ENCODE data around the gene PCDHA11.
"Not testable (repeated sequence)": the region's sequence is repeated elsewhere in the genome, so short reads cannot be mapped to it uniquely, and the experiment has no call there.

PCDHA11 gene

DNA sequence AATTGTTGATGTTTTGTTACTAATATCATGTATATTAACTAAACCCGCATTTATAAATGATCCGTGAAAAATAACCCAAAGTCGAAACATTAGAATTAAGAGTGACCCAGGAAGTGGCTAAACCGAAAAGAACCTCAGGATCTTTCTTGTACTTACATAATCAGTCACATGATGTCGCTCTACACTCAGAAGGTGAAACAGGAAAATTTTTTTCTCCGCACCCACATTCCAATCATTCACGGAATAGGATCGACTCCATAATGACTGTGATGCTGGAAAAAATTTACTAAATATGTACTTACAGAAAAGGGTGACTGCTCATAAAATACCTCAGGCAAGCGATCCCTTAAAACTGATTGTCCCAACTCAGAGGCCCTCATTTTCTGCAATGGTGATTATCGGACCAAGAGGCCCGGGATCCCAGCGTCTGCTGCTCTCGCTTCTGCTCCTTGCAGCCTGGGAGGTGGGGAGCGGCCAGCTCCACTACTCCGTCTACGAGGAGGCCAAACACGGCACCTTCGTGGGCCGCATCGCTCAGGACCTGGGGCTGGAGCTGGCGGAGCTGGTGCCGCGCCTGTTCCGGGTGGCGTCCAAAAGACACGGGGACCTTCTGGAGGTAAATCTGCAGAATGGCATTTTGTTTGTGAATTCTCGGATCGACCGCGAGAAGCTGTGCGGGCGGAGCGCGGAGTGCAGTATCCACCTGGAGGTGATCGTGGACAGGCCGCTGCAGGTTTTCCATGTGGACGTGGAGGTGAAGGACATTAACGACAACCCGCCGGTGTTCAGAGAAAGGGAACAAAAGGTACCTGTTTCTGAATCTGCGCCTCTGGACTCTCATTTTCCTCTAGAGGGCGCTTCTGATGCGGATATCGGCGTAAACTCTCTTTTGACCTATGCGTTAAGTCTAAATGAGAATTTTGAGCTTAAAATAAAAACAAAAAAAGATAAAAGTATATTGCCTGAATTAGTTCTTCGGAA is 6.6 kb downstream of the PCDHA11 start, which contains the start of gene PCDHA12:
Gene PCDHA12 (plus strand): TSS at position 224 of the 981 bp plus-strand sequence. CDS start 165 bp downstream, at position 389.
- in situ Hi-C loops (cut with HindIII; ENCODE audit: low pct_ligation_motif_present, low sequenced_read_pairs) = no loop called here
- TF ChIP-seq, protein P1, sequence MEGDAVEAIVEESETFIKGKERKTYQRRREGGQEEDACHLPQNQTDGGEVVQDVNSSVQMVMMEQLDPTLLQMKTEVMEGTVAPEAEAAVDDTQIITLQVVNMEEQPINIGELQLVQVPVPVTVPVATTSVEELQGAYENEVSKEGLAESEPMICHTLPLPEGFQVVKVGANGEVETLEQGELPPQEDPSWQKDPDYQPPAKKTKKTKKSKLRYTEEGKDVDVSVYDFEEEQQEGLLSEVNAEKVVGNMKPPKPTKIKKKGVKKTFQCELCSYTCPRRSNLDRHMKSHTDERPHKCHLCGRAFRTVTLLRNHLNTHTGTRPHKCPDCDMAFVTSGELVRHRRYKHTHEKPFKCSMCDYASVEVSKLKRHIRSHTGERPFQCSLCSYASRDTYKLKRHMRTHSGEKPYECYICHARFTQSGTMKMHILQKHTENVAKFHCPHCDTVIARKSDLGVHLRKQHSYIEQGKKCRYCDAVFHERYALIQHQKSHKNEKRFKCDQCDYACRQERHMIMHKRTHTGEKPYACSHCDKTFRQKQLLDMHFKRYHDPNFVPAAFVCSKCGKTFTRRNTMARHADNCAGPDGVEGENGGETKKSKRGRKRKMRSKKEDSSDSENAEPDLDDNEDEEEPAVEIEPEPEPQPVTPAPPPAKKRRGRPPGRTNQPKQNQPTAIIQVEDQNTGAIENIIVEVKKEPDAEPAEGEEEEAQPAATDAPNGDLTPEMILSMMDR (IDR thresholded peaks at IDR 0.05; ENCODE audit: low read depth, low read length, missing control alignments) = no peak
- DNase-seq = no peak
- H3K27ac ChIP-seq = no peak within 1 kb of the TSS
- H3K27me3 ChIP-seq (replicated peaks) = no peaks in the 10 kb centered on the region
- no peak within 1 kb of the TSS for H3K4me3 ChIP-seq (ENCODE audit: low read depth, low read length)
- no peaks in the 10 kb centered on the region for H3K36me3 ChIP-seq (replicated peaks)

DNA sequence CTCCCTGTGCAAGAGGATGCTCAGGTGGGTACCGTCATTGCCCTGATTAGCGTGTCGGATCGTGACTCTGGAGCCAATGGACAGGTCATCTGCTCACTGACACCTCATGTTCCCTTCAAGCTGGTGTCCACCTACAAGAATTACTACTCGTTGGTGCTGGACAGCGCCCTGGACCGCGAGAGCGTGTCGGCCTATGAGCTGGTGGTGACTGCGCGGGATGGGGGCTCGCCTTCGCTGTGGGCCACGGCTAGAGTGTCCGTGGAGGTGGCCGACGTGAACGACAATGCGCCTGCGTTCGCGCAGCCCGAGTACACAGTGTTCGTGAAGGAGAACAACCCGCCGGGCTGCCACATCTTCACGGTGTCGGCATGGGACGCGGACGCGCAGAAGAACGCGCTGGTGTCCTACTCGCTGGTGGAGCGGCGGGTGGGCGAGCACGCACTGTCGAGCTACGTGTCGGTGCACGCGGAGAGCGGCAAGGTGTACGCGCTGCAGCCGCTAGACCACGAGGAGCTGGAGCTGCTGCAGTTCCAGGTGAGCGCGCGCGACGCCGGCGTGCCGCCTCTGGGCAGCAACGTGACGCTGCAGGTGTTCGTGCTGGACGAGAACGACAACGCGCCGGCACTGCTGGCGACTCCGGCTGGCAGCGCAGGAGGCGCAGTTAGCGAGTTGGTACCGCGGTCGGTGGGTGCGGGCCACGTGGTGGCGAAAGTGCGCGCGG is 7.9 kb downstream of the PCDHA11 start:
- H3K27me3 ChIP-seq (replicated peaks); H3K4me3 ChIP-seq (ENCODE audit: low read depth, low read length); H3K36me3 ChIP-seq (replicated peaks); H3K27ac ChIP-seq; in situ Hi-C loops (cut with HindIII; ENCODE audit: low pct_ligation_motif_present, low sequenced_read_pairs); DNase-seq: not testable (repeated sequence)

DNA sequence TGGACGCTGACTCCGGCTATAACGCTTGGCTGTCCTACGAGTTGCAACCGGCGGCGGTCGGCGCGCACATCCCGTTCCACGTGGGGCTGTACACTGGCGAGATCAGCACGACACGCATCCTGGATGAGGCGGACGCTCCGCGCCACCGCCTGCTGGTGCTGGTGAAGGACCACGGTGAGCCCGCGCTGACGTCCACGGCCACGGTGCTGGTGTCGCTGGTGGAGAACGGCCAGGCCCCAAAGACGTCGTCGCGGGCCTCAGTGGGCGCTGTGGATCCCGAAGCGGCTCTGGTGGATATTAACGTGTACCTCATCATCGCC is 8.5 kb downstream of the PCDHA11 start:
- in situ Hi-C loops (cut with HindIII; ENCODE audit: low pct_ligation_motif_present, low sequenced_read_pairs) = no loop called here
- TF ChIP-seq, protein P1 (IDR thresholded peaks at IDR 0.05; ENCODE audit: low read depth, low read length, missing control alignments) = no peak
- H3K4me3 ChIP-seq (ENCODE audit: low read depth, low read length) = no peak overlapping the region
- H3K27me3 ChIP-seq (replicated peaks) = no peaks in the 10 kb centered on the region
- H3K27ac ChIP-seq = no peak overlapping the region
- H3K36me3 ChIP-seq (replicated peaks) = no peaks in the 10 kb centered on the region
- DNase-seq = no peak

DNA sequence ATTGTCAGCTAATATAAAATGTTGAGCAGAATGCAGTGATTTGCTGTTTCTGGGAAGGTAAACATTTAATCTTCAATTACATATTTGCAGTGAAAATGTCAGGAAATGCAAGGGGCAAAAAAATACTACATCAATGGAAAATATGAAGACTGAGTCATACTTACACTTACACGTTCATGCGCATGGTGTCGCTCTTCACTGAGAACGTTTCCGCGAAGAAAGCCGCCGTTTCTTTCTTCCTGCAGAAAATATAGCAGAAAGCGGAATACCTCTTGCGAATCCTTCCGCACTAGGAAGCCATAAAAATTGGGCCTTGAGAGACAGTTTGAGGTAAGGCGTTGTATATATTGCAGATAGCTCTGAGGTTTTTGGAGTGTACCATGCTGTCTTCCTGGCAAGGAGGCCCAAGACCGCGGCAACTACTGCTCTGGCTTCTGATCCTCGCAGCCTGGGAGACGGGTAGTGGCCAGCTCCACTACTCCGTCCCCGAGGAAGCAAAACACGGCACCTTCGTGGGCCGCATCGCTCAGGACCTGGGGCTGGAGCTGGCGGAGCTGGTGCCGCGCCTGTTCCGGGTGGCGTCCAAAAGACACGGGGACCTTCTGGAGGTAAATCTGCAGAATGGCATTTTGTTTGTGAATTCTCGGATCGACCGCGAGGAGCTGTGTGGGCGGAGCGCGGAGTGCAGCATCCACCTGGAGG is 13.3 kb downstream of the PCDHA11 start, which contains the start of gene PCDHA13:
Gene PCDHA13 (plus strand): TSS at position 236 of the 702 bp plus-strand sequence. CDS start 145 bp downstream, at position 381.
- Histone ChIP-seq H3K27me3 (replicated peaks) (no peaks in the 10 kb centered on the region), H3K4me3 (ENCODE audit: low read depth, low read length) (no peak within 1 kb of the TSS), H3K27ac (no peak within 1 kb of the TSS), H3K36me3 (replicated peaks) (no peaks in the 10 kb centered on the region)
- in situ Hi-C loops (cut with HindIII; ENCODE audit: low pct_ligation_motif_present, low sequenced_read_pairs) = no loop called here
- TF ChIP-seq, protein P1 (IDR thresholded peaks at IDR 0.05; ENCODE audit: low read depth, low read length, missing control alignments) = peak; percentile 6
- DNase-seq = no peak

DNA sequence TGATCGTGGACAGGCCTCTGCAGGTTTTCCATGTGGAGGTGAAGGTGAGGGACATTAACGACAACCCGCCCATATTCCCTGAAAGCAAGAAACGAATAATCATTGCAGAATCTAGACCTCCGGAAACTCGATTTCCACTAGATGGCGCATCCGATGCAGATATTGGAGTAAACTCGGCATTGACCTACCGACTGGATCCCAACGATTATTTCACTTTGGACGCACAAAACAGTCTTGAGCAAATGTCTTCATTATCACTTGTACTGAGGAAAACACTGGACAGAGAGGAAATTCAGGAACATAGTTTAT is 13.8 kb downstream of the PCDHA11 start:
- in situ Hi-C loops (cut with HindIII; ENCODE audit: low pct_ligation_motif_present, low sequenced_read_pairs) = no loop called here
- H3K36me3 ChIP-seq (replicated peaks) = no peaks in the 10 kb centered on the region
- no peak for DNase-seq
- TF ChIP-seq, protein P1 (IDR thresholded peaks at IDR 0.05; ENCODE audit: low read depth, low read length, missing control alignments) = no peak
- no peaks in the 10 kb centered on the region for H3K27me3 ChIP-seq (replicated peaks)
- no peak overlapping the region for H3K27ac ChIP-seq
- no peak overlapping the region for H3K4me3 ChIP-seq (ENCODE audit: low read depth, low read length)

DNA sequence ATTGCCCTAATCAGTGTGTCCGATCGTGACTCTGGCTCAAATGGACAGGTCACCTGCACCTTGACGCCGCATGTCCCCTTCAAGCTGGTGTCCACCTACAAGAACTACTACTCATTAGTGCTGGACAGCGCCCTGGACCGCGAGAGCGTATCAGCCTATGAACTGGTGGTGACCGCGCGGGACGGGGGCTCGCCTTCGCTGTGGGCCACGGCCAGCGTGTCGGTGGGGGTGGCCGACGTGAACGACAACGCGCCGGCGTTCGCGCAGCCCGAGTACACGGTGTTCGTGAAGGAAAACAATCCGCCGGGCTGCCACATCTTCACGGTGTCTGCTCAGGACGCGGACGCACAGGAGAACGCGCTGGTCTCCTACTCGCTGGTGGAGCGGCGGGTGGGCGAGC is 14.6 kb downstream of the PCDHA11 start:
- in situ Hi-C loops (cut with HindIII; ENCODE audit: low pct_ligation_motif_present, low sequenced_read_pairs) = no loop called here
- Histone ChIP-seq H3K36me3 (replicated peaks) (no peaks in the 10 kb centered on the region), H3K4me3 (ENCODE audit: low read depth, low read length) (no peak overlapping the region), H3K27ac (no peak overlapping the region), H3K27me3 (replicated peaks) (no peaks in the 10 kb centered on the region)
- no peak for DNase-seq
- TF ChIP-seq, protein P1 (IDR thresholded peaks at IDR 0.05; ENCODE audit: low read depth, low read length, missing control alignments) = no peak

Data from brain microvascular endothelial cell (primary cell).